RWPE2 (cell line): ENCODE results near the gene EXT2.

Source experiments
- ATAC-seq: fragments of 200-7000 bp; cut with Tn5 transposase; 3 replicates; pipeline ENCODE4 v1.9.1; 2021; ENCODE audit warnings: low read depth
- DNase-seq: peaks from one replicate; pipeline ENCODE4 v3.0.0-alpha.2; 2020; ENCODE audit warnings: low spot score
- H3K27ac ChIP-seq: fragments of 450-650 bp; 2 replicates; pipeline ENCODE4 v1.5.1; 2017; ENCODE audit warnings: mild to moderate bottlenecking; ENCODE audit not compliant: poor library complexity, severe bottlenecking
- H3K27me3 ChIP-seq: fragments of 250-450 bp; sonication (Bioruptor Pico); 2 replicates; pipeline ENCODE4 v1.5.1; 2021; ENCODE audit warnings: mild to moderate bottlenecking, moderate library complexity; ENCODE audit not compliant: insufficient read depth, poor library complexity, severe bottlenecking
- H3K36me3 ChIP-seq: fragments of 250-450 bp; sonication (Bioruptor Pico); 2 replicates; pipeline ENCODE4 v1.5.1; 2020; ENCODE audit warnings: low read depth, mild to moderate bottlenecking, moderate library complexity
- H3K4me1 ChIP-seq: fragments of 250-450 bp; sonication (Bioruptor Pico); 2 replicates; pipeline ENCODE4 v1.5.1; 2021; ENCODE audit warnings: mild to moderate bottlenecking, moderate library complexity; ENCODE audit not compliant: insufficient read depth, poor library complexity, severe bottlenecking
- H3K4me3 ChIP-seq: fragments of 250-450 bp; sonication (Bioruptor Pico); 2 replicates; pipeline ENCODE4 v1.5.1; 2021; ENCODE audit warnings: mild to moderate bottlenecking, moderate library complexity; ENCODE audit not compliant: severe bottlenecking
- H3K9me3 ChIP-seq: fragments of 250-450 bp; sonication (Bioruptor Pico); 2 replicates; pipeline ENCODE4 v1.5.1; 2021; ENCODE audit warnings: mild to moderate bottlenecking, moderate library complexity; ENCODE audit not compliant: severe bottlenecking
- CTCF ChIP-seq: fragments of 450-650 bp; IDR thresholded peaks from one replicate; pipeline ENCODE4 v1.5.1; 2017; ENCODE audit warnings: mild to moderate bottlenecking, moderate library complexity; ENCODE audit not compliant: poor library complexity, severe bottlenecking

EXT2 gene

GRCh38 chr11:44275241-44275640, 179.8 kb downstream of the EXT2 start:
- Histone ChIP-seq H3K27ac (no peak overlapping the region), H3K4me1 (no peaks in the 10 kb centered on the region), H3K4me3 (no peak overlapping the region), H3K36me3 (no peaks in the 10 kb centered on the region), H3K9me3 (no peaks in the 10 kb centered on the region), H3K27me3 (no peaks in the 10 kb centered on the region)
- no peak for DNase-seq
- no peak for TF ChIP-seq CTCF
- no peak for ATAC-seq

- no peak for TF ChIP-seq CTCF
- no peak overlapping the region for H3K27ac ChIP-seq
- H3K4me3 ChIP-seq = no peak overlapping the region
- no peaks in the 10 kb centered on the region for H3K4me1 ChIP-seq
- no peaks in the 10 kb centered on the region for H3K36me3 ChIP-seq
- ATAC-seq (no peak), DNase-seq (no peak)
- no peaks in the 10 kb centered on the region for H3K27me3 ChIP-seq
- H3K9me3 ChIP-seq = no peaks in the 10 kb centered on the region
These were observed 180.6 kb downstream of the EXT2 start for GRCh38 chr11:44275961-44276550.

- ATAC-seq (no peak), DNase-seq (no peak)
- H3K36me3 ChIP-seq = no peaks in the 10 kb centered on the region
- H3K4me3 ChIP-seq = no peak overlapping the region
- no peak for TF ChIP-seq CTCF
- H3K4me1 ChIP-seq = no peaks in the 10 kb centered on the region
- H3K27me3 ChIP-seq = no peaks in the 10 kb centered on the region
- no peaks in the 10 kb centered on the region for H3K9me3 ChIP-seq
- no peak overlapping the region for H3K27ac ChIP-seq
These were observed 182.0 kb downstream of the EXT2 start for GRCh38 chr11:44277196-44278090.

- Histone ChIP-seq H3K4me3 (no peak overlapping the region), H3K27ac (no peak overlapping the region), H3K27me3 (no peaks in the 10 kb centered on the region), H3K9me3 (no peaks in the 10 kb centered on the region), H3K36me3 (no peaks in the 10 kb centered on the region), H3K4me1 (no peaks in the 10 kb centered on the region)
- no peak for TF ChIP-seq CTCF
- ATAC-seq (no peak), DNase-seq (no peak)
These were observed 184.0 kb downstream of the EXT2 start for GRCh38 chr11:44279483-44279882.

GRCh38 chr11:44280257-44280656, 184.8 kb downstream of the EXT2 start:
- Histone ChIP-seq H3K27me3 (no peaks in the 10 kb centered on the region), H3K36me3 (no peaks in the 10 kb centered on the region), H3K9me3 (no peaks in the 10 kb centered on the region), H3K4me3 (no peak overlapping the region), H3K27ac (no peak overlapping the region), H3K4me1 (no peaks in the 10 kb centered on the region)
- ATAC-seq (no peak), DNase-seq (no peak)
- no peak for TF ChIP-seq CTCF
